GM19328 (cell line): ENCODE data around the gene PTPRK.

Source experiments
- ATAC-seq: cut with Tn5 transposase; IDR thresholded peaks from one replicate; pipeline ENCODE4 v1.9.1; 2021; ENCODE audit warnings: mild to moderate bottlenecking, moderate library complexity; ENCODE audit not compliant: unreplicated experiment

Gene PTPRK

GRCh38 chr6:128350416-128351254, 169.8 kb downstream of the PTPRK start:
- no peak for ATAC-seq

- no peak for ATAC-seq
These were observed 173.3 kb downstream of the PTPRK start for GRCh38 chr6:128347123-128347522.

GRCh38 chr6:128346569-128346968, 173.8 kb downstream of the PTPRK start:
- no peak for ATAC-seq

- no peak for ATAC-seq
These were observed 175.1 kb downstream of the PTPRK start for GRCh38 chr6:128345278-128345677.

- ATAC-seq, result no peak
These were observed 176.7 kb downstream of the PTPRK start for GRCh38 chr6:128343706-128344105.

- ATAC-seq, result no peak
These were observed 180.6 kb downstream of the PTPRK start for GRCh38 chr6:128339635-128340450.

- no peak for ATAC-seq
These were observed 182.8 kb downstream of the PTPRK start for GRCh38 chr6:128337619-128338018.

- no peak for ATAC-seq
These were observed 183.8 kb downstream of the PTPRK start for GRCh38 chr6:128336436-128337095.

GRCh38 chr6:128335963-128336362, 184.4 kb downstream of the PTPRK start:
- ATAC-seq, result no peak

- ATAC-seq, result no peak
These were observed 186.7 kb downstream of the PTPRK start for GRCh38 chr6:128333581-128334223.

- peak; percentile 76 for ATAC-seq
These were observed 192.5 kb downstream of the PTPRK start for GRCh38 chr6:128327890-128328289.

- ATAC-seq, result no peak
These were observed 197.4 kb downstream of the PTPRK start for GRCh38 chr6:128323011-128323410.

- no peak for ATAC-seq
These were observed 200.5 kb downstream of the PTPRK start for GRCh38 chr6:128319946-128320345.

GRCh38 chr6:128319157-128319556, 201.2 kb downstream of the PTPRK start:
- ATAC-seq, result no peak

- no peak for ATAC-seq
These were observed 204.0 kb downstream of the PTPRK start for GRCh38 chr6:128316258-128316929.

GRCh38 chr6:128314190-128314589, 206.2 kb downstream of the PTPRK start:
- ATAC-seq, result no peak

- no peak for ATAC-seq
These were observed 208.3 kb downstream of the PTPRK start for GRCh38 chr6:128311944-128312570.

- no peak for ATAC-seq
These were observed 209.9 kb downstream of the PTPRK start for GRCh38 chr6:128310451-128310850.

- no peak for ATAC-seq
These were observed 212.7 kb downstream of the PTPRK start for GRCh38 chr6:128307671-128308070.

- no peak for ATAC-seq
These were observed 214.4 kb downstream of the PTPRK start for GRCh38 chr6:128305976-128306375.
